A549 treated with Hydrocortisone at 1 μM for 4 hours (cell line): ENCODE measurements around the gene SLC16A9. TPM values are rescaled to one million over a fixed set of nuclear protein-coding genes. Genes with fewer than 3 reads are reported as not detected.

Source experiments
- total RNA-seq: library from RNA; stranded (reverse); fragments of 200-300 nt; extraction: Qiagen RNA extraction; gene quantifications from 5 replicates; pipeline ENCODE4 v1.2.3, GENCODE V29; 2022

SLC16A9 gene, protein sequence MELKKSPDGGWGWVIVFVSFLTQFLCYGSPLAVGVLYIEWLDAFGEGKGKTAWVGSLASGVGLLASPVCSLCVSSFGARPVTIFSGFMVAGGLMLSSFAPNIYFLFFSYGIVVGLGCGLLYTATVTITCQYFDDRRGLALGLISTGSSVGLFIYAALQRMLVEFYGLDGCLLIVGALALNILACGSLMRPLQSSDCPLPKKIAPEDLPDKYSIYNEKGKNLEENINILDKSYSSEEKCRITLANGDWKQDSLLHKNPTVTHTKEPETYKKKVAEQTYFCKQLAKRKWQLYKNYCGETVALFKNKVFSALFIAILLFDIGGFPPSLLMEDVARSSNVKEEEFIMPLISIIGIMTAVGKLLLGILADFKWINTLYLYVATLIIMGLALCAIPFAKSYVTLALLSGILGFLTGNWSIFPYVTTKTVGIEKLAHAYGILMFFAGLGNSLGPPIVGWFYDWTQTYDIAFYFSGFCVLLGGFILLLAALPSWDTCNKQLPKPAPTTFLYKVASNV
- total RNA-seq, result 0.08 to 0.13 TPM (median 0.12 TPM) in 5 replicates

DNA sequence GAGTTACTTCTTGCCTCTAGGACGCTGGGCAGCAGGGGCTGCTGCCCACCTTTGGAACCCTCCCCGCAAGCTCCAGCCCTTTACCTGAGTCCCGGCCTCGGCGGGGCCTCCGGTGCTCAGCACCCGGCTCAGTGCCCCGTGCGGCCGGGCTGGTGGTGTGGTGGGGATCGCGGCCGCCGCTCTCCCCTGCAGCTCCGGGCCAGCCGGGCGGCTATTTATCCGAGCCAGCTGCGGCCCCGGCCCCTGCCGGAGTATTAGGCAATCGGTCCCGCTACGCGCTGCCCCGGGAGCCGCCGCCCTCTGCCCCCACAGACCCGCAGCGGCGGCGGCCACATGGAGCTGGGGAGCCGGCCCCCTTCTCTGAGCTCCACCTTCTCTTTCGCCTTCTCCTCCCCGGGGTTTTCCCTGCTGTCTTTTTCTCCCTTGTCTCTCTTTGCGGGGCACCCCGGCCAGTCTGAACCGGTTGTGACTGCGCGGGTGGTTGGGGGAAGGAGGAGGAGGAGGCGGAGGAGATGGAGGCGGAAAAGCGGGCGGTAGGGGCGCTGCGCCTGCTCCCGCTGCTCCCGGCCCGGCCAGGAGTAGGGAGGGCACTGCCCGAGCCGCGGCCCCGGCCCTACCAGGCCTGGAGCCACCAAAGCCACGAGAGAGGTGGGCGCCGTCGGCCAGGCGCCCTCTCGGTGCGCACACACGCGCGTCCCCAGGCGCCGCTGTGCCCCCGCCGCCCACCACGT lies at the start of gene SLC16A9:
Gene SLC16A9, minus strand, starts transcription at position 456 of the 731 bp plus-strand sequence. CDS start 25,559 bp downstream, outside the sequence.

DNA sequence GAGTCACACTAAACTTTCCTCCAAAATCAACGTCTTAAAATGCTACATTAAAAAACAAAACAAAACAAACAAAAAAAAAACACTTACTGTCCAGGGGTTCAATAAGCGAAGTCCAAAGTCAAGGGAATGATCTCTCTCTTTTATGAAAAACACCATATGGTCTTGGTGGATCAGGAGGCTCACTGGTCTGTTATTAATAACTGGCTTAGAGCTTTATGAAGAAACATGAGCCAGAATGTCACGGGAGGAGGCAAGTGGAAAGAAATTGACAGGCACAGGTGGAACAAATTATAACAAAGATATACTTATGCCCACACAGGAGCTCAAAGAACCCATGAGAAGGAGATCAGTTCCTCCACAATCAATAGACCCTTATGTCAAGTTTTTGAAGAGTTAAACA lies 43.6 kb upstream of the SLC16A9 start, which contains the start of gene MRLN:
Gene MRLN, minus strand, starts transcription at position 189 of the 400 bp plus-strand sequence.

Other genes with a start within 250 kb of the SLC16A9 start
- gene MRLN, start 43.6 kb upstream of the SLC16A9 start, total RNA-seq, result not detected in 5 replicates
- gene CCDC6, start 196.7 kb upstream of the SLC16A9 start, total RNA-seq, result 31.4 to 39.6 TPM (median 33.8 TPM) in 5 replicates